Stomach (tissue), 4 donors: Measurements from ENCODE around the gene MYH16.

Experiments used
- CTCF ChIP-seq, 7 experiments: fragments of 450-650 bp in 4 of 7; fragments of 200-600 bp in 3 of 7; sonication (generic) in 3 of 7; IDR thresholded peaks; one replicate each; pipeline ENCODE4 v1.5.1; 2016 to 2019; ENCODE audit warnings: antibody characterized with exemption in 7 of 7, control low read depth in 2 of 7, mild to moderate bottlenecking in 1 of 7
- POLR2A ChIP-seq, 4 donors: fragments of 450-650 bp; IDR thresholded peaks; one replicate each; pipeline ENCODE4 v1.6.1; 2016; ENCODE audit warnings: antibody characterized with exemption in 4 of 4, control low read depth in 2 of 4, mild to moderate bottlenecking in 1 of 4, moderate library complexity in 1 of 4
- POLR2AphosphoS5 ChIP-seq, 3 donors: sonication (generic); formaldehyde crosslinking; IDR thresholded peaks; one replicate each; pipeline ENCODE4 v1.6.1; 2016; ENCODE audit warnings: antibody characterized with exemption in 3 of 3

DNA sequence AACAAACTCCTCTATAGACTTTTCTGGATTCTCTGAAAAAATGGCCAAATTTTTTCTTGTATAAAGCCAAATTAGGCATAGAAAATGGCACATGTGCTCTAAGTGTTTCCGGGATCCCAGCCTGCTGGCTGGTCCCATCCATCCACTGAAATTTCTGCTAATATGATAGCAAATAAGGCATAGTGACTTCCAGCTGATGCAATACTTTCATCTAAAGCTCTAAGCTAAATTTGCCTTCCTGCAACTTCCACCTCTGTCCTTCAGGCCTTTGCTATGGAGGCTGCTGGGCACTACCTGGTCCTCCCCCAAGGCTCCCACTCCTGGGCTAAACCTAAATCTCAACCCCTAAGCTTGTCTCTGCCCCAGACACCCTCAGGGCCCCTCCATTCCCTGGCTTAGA, 20.5 kb downstream of the MYH16 start:
- TF ChIP-seq CTCF (IDR thresholded peaks at IDR 0.05) (no peak), POLR2A (IDR thresholded peaks at IDR 0.05) (no peak), POLR2AphosphoS5 (IDR thresholded peaks at IDR 0.05) (no peak)
